Measurements from ENCODE around the gene FBXL15. TPM values are rescaled to one million over a fixed set of nuclear protein-coding genes. Genes with fewer than 3 reads are reported as not detected.

FBXL15 gene
- total RNA-seq, 1 donor from 2014 or later = 9.8 TPM

DNA sequence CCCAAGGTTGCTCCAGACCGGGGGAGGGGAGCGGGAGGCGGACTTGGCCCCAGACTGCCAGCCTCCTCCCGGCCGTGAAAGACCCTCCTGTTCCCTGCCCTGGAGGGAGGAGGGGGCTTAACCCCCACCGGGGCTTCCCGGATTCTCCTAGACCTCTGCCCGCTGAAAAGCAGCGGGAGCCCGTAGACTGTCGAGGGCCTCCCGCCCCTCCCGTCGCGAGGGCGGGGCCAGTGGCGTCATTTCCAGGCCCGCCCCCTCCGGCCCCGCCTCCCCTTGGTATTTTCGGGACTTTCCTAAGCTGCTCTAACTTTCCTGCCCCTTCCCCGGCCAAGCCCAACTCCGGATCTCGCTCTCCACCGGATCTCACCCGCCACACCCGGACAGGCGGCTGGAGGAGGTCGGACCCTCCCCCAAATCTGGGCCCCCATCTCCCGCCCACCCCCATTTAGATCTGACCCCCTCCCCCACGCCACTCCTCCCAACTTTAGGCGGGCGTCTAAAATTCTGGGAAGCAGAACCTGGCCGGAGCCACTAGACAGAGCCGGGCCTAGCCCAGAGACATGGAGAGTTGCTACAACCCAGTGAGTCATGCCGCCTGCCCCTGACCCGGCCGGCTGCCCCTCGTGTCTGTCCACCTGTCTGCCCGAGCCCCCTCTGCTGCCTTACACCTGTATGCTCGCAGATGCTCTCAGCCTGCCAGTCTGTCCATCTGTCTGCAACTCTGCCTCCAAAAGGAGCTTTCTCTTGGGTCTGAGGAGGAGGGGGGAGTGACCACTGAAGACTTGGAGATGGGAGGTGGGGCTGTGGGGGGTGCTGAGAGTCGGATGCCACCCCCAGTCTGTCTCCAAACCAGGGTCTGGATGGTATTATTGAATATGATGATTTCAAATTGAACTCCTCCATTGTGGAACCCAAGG is 25.0 kb upstream of the FBXL15 start, which contains the start of gene NFKB2:
Gene NFKB2, plus strand, starts transcription at position 306 of the 917 bp plus-strand sequence. Its CDS starts 255 bp downstream, at position 561.
- Mint-ChIP-seq H3K36me3 (ENCODE audit: unreplicated experiment) (peaks cover 4% of the 10 kb centered on the region), H3K9me3 (ENCODE audit: unreplicated experiment) (no peaks in the 10 kb centered on the region), H3K27ac (ENCODE audit: unreplicated experiment) (peak within 1 kb of the TSS; percentile 95), H3K4me1 (ENCODE audit: unreplicated experiment) (peaks cover 35% of the 10 kb centered on the region), H3K4me3 (ENCODE audit: unreplicated experiment) (peak within 1 kb of the TSS; percentile 87), H3K27me3 (ENCODE audit: unreplicated experiment) (peaks cover 4% of the 10 kb centered on the region)
- TF ChIP-seq, protein P1, sequence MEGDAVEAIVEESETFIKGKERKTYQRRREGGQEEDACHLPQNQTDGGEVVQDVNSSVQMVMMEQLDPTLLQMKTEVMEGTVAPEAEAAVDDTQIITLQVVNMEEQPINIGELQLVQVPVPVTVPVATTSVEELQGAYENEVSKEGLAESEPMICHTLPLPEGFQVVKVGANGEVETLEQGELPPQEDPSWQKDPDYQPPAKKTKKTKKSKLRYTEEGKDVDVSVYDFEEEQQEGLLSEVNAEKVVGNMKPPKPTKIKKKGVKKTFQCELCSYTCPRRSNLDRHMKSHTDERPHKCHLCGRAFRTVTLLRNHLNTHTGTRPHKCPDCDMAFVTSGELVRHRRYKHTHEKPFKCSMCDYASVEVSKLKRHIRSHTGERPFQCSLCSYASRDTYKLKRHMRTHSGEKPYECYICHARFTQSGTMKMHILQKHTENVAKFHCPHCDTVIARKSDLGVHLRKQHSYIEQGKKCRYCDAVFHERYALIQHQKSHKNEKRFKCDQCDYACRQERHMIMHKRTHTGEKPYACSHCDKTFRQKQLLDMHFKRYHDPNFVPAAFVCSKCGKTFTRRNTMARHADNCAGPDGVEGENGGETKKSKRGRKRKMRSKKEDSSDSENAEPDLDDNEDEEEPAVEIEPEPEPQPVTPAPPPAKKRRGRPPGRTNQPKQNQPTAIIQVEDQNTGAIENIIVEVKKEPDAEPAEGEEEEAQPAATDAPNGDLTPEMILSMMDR (IDR thresholded peaks at IDR 0.05) = no peak
- peak; percentile 94 for DNase-seq (ENCODE audit: extremely low spot score, unreplicated experiment)

DNA sequence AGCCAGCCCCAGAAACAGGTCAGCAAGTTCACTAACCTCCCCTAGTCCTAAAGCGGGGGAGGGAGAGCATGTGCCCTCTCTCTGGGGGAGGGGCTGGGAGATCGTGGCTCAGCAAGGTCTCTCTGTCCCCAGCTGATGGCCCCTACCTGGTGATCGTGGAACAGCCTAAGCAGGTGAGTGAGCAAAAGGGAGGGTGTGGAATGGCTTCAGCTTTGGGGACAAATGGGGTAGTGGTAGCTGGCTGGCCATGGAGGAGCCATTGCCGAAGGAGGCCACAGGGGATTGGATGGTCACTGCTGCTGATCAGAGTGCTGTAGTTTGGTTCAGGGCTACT is 24.4 kb upstream of the FBXL15 start:
- peak overlapping the region; percentile 87 for H3K4me3 Mint-ChIP-seq (ENCODE audit: unreplicated experiment)
- TF ChIP-seq, protein P1 (IDR thresholded peaks at IDR 0.05) = no peak
- no peak for DNase-seq (ENCODE audit: extremely low spot score, unreplicated experiment)
- peaks cover 37% of the 10 kb centered on the region for H3K4me1 Mint-ChIP-seq (ENCODE audit: unreplicated experiment)
- peak overlapping the region; percentile 81 for H3K27ac Mint-ChIP-seq (ENCODE audit: unreplicated experiment)
- no peaks in the 10 kb centered on the region for H3K27me3 Mint-ChIP-seq (ENCODE audit: unreplicated experiment)
- H3K9me3 Mint-ChIP-seq (ENCODE audit: unreplicated experiment) = no peaks in the 10 kb centered on the region
- H3K36me3 Mint-ChIP-seq (ENCODE audit: unreplicated experiment) = peaks cover 4% of the 10 kb centered on the region

DNA sequence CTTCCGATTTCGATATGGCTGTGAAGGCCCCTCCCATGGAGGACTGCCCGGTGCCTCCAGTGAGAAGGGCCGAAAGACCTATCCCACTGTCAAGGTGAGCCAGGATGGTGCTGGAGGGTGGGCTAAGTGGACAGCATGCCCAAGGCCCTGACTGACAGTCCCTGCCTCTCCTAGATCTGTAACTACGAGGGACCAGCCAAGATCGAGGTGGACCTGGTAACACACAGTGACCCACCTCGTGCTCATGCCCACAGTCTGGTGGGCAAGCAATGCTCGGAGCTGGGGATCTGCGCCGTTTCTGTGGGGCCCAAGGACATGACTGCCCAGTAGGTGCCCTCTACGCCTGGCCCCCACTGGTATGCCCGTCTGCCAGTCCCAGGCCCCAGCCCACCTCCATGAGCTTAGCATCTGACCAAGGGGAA is 23.9 kb upstream of the FBXL15 start:
- DNase-seq (ENCODE audit: extremely low spot score, unreplicated experiment) = peak; percentile 76
- Mint-ChIP-seq H3K27me3 (ENCODE audit: unreplicated experiment) (no peaks in the 10 kb centered on the region), H3K4me1 (ENCODE audit: unreplicated experiment) (peaks cover 37% of the 10 kb centered on the region), H3K27ac (ENCODE audit: unreplicated experiment) (peak overlapping the region; percentile 81), H3K36me3 (ENCODE audit: unreplicated experiment) (peaks cover 4% of the 10 kb centered on the region), H3K9me3 (ENCODE audit: unreplicated experiment) (no peaks in the 10 kb centered on the region), H3K4me3 (ENCODE audit: unreplicated experiment) (peak overlapping the region; percentile 87)
- TF ChIP-seq, protein P1 (IDR thresholded peaks at IDR 0.05) = no peak

DNA sequence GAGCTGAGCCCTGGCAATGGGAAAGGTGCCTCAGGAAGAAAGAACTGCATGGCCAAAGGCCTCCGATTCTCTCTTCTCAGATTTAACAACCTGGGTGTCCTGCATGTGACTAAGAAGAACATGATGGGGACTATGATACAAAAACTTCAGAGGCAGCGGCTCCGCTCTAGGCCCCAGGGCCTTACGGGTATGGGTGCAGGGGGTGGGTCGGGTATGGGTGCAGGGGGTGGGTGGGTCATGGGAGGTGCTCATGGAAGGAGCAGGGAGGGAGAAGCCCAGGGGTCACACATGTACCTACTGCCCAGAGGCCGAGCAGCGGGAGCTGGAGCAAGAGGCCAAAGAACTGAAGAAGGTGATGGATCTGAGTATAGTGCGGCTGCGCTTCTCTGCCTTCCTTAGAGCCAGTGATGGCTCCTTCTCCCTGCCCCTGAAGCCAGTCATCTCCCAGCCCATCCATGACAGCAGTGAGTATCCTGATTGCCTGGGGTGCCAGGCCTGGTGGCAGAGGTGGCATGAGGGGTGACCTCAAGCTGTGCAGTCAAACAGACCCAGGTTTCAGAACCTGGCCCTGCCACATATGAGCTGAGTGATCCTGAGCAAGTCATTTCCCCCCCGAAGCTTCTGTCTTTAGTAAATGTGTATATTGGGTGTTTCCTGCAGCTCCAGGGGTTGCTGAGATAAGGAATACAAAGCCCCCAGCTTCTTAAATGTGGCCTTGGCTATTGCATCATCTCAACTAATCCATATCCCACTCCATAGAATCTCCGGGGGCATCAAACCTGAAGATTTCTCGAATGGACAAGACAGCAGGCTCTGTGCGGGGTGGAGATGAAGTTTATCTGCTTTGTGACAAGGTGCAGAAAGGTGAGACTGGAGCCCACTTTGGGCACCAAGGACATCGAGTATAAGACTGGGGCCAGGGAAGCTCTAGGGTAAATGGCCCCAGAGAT is 23.1 kb upstream of the FBXL15 start:
- H3K4me1 Mint-ChIP-seq (ENCODE audit: unreplicated experiment) = peaks cover 37% of the 10 kb centered on the region
- H3K27me3 Mint-ChIP-seq (ENCODE audit: unreplicated experiment) = no peaks in the 10 kb centered on the region
- peaks cover 4% of the 10 kb centered on the region for H3K36me3 Mint-ChIP-seq (ENCODE audit: unreplicated experiment)
- H3K4me3 Mint-ChIP-seq (ENCODE audit: unreplicated experiment) = peak overlapping the region; percentile 87
- H3K27ac Mint-ChIP-seq (ENCODE audit: unreplicated experiment) = no peak overlapping the region
- no peak for DNase-seq (ENCODE audit: extremely low spot score, unreplicated experiment)
- TF ChIP-seq, protein P1 (IDR thresholded peaks at IDR 0.05) = no peak
- no peaks in the 10 kb centered on the region for H3K9me3 Mint-ChIP-seq (ENCODE audit: unreplicated experiment)
